GM12892 (cell line): ENCODE data around the gene YIPF2.
"Not testable (repeated sequence)": the region's sequence is repeated elsewhere in the genome, so short reads cannot be mapped to it uniquely, and the experiment has no call there.

Source experiments
- DNase-seq: peaks from one replicate; pipeline ENCODE4 v3.0.0; 2011; ENCODE audit not compliant: insufficient read length
- FAIRE-seq: peaks from 2 replicates; lab custom pipeline; 2011; peaks lifted over from hg19 to GRCh38; lab: Jason Lieb, UNC
- POLR2A ChIP-seq: IDR thresholded peaks from 2 replicates; pipeline ENCODE4 v1.6.1; 2011; ENCODE audit warnings: low read depth, low read length, control low read depth
- POLR2AphosphoS5 ChIP-seq: IDR thresholded peaks from 2 replicates; pipeline ENCODE4 v1.6.1; 2011; ENCODE audit warnings: low read depth, low read length, control low read depth
- TAF1 ChIP-seq: IDR thresholded peaks from 2 replicates; pipeline ENCODE4 v1.6.1; 2011; ENCODE audit warnings: low read depth, mild to moderate bottlenecking, control low read depth, low read length, borderline replicate concordance

YIPF2 gene

GRCh38 chr19:10881403-10882107 lies 46.9 kb downstream of the YIPF2 start:
- no peak for DNase-seq
- FAIRE-seq, result no peak
- TF ChIP-seq TAF1, result no peak

DNA sequence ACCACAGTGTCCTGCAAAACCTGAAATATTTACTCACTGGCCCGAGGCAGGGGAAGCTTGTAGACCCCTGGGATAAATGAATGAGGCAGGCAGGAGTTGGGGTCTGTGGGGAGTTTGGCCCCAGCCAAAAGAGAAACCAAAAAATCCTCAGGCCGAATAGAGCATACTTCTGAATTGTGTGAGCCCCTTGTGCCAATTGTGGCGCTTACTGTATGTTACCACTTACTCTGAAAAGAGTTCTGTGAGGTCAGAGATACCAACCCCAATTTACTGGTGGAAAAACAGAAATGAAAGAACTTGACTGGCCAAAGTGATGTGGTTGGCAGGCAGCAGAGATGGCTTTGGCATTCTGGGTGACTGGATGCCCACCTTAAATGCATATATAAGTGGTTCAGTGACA lies 50.2 kb downstream of the YIPF2 start:
- no peak for DNase-seq
- FAIRE-seq, result no peak
- TF ChIP-seq TAF1, result no peak
- TF ChIP-seq POLR2A, result no peak
- TF ChIP-seq POLR2AphosphoS5, result no peak

DNA sequence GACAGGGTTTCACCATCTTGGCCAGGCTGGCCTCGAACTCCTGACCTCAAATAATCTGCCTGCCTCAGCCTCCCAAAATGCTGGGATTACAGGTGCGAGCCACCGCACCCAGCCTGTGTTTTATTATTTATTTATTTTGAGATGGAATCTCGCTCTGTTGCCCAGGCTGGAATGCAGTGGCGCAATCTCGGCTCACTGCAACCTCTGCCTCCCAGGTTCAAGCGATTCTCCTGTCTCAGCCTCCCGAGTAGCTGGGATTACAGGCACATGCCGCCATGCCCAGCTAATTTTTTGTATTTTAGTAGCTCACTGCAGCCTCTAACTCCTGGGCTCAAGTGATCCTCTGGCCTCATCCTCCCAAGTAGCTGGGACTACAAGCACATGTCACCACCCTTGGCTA lies 50.8 kb downstream of the YIPF2 start:
- DNase-seq, FAIRE-seq: not testable (repeated sequence)

DNA sequence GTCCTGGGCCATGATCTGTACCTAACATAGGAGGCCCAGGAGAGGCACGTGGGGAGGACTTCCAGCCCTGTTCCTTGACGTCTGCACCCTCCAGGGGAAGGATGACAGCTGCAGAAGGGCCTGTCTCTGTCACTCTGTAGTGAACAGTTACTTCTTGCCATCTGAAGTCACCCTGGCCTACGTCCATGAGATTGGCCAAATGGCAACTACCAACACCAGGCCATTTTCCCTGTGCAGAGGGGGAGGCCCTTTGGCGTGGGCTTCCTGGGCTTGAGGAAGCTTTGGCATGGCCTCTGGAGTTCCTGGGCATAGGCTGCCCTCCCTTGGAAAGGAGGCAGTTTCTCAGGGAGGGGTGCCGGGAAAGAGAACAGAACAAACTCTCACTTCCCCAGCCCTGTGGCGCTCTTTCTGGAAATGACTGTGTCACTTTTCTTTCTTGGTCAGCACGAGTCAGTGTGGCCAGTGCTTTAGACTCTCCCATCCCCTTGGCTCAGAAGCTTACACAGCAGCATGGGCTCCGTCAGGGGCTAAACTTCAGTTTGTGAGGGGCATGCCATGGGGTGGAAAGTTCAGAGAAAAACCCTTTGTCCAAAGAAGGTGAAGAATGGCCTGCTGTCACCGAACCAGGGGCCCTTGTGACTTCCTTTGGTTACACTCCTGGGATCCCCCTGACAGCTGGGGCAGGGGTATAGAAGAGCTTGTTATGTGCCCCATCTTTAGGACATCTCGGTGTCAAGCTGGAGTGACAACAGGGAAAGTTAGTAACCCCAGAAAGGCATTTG lies 51.8 kb downstream of the YIPF2 start:
- FAIRE-seq (peak; percentile 92), DNase-seq (no peak)
- TF ChIP-seq TAF1 (peak; percentile 47; the same call in 1 of the 2 replicates), POLR2AphosphoS5 (0 out of 2 replicates have a peak, but pooled peaks have one; percentile 0), POLR2A (no peak; the same call in 1 of the 2 replicates)

- TF ChIP-seq POLR2AphosphoS5, result no peak
- no peak for FAIRE-seq
- no peak for DNase-seq
These were observed 54.4 kb downstream of the YIPF2 start for GRCh38 chr19:10874024-10874423.

- DNase-seq (no peak), FAIRE-seq (peak; percentile 33)
- no peak for TF ChIP-seq TAF1
- no peak for TF ChIP-seq POLR2A
- no peak for TF ChIP-seq POLR2AphosphoS5
These were observed 55.8 kb downstream of the YIPF2 start for GRCh38 chr19:10872546-10873107.
